ENCODE results near the gene GLRX5. TPM values are rescaled to one million over a fixed set of nuclear protein-coding genes. Genes with fewer than 3 reads are reported as not detected.
A peak's percentile ranks its signal among the peaks of the same experiment; 100 is the strongest.

Gene GLRX5
- 85.4 TPM for total RNA-seq
- long read RNA-seq, transcript GLRX5-201 (2 exons, 1,564 nt), result major isoform, 206 of 207 reads
- long read RNA-seq, partial matches to known transcripts, result 1 of 207 reads
- long read RNA-seq, other reads (novel, unspliced or antisense), result 0 of 207 reads

DNA sequence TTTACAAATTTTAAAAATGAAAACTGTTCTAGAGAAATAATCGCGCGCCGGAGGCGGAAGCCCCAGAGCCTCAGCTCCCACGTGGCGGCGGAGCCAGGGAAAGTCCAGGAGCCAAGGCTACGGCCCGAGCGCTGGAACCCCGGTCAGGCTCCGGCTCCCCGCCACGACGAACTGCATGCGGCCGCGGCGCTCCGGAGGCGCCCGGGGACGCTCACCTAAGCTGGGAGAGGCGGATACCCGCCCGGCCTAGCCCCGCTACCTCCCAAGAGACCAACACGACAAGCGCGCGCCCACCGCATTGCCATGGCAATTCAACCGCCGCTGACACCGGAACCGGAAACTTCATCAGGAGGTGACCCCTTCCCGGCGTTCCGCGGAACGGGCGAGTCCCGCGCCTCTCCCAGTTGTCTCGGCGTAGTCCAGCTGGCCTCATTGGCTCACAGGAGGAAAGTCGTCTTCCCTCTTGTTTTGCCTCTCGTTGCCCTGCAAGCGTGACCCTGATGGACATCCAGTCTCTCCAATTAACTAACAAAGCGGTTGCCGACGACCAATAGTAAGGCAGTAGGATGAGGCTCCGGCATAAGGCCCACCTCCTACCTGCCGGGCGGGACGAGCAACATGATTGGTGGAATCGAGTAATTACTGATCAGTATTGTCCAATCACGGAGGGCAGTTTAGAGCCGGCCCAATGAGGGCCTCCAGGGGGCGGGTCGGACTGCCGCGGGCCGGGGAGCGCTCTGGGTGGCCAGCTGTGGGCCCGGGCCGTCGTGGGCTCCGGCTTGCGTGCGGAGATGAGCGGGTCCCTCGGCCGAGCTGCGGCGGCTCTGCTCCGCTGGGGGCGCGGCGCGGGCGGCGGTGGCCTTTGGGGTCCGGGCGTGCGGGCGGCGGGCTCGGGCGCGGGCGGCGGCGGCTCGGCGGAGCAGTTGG is at the start of gene GLRX5:
GLRX5 (plus strand) TSS at position 752 of the 927 bp plus-strand sequence; CDS start at position 792, 40 bp downstream.
- ATAC-seq (ENCODE audit: poor library complexity) (peak; percentile 94), DNase-seq (peak; percentile 98)
- intact Hi-C loops (cut with DNase I), result no loop called here

DNA sequence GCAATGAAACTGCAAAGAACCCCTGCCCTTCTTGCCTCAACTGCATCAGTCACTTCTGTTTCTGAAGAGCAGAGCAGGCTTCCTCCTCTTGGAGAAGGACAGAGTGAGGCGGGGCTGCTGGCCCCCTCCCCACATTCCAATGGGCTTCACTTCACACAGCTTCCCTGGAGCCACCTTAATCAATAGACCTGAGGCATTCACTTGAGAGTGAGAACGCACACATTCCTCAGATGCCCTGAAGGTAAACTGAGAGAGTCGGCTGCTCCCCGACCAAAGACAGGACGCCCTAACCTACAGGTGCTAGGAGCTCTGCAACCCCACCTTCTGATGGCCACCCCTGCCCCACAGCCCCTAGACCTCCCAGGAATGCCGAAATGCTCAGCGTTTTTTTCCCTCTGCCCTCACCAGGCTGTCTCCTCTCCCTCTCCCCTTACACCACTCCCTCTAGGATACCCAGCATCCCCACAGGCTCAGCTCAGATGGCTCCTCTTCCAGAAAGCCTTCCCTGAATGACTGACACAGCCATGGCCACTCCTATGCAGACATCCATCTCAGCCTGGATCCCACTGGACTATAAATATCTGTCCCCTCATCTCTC is 49.5 kb upstream of the GLRX5 start:
- DNase-seq (no peak), ATAC-seq (ENCODE audit: poor library complexity) (no peak)
- intact Hi-C loops (cut with DNase I), result no loop called here

DNA sequence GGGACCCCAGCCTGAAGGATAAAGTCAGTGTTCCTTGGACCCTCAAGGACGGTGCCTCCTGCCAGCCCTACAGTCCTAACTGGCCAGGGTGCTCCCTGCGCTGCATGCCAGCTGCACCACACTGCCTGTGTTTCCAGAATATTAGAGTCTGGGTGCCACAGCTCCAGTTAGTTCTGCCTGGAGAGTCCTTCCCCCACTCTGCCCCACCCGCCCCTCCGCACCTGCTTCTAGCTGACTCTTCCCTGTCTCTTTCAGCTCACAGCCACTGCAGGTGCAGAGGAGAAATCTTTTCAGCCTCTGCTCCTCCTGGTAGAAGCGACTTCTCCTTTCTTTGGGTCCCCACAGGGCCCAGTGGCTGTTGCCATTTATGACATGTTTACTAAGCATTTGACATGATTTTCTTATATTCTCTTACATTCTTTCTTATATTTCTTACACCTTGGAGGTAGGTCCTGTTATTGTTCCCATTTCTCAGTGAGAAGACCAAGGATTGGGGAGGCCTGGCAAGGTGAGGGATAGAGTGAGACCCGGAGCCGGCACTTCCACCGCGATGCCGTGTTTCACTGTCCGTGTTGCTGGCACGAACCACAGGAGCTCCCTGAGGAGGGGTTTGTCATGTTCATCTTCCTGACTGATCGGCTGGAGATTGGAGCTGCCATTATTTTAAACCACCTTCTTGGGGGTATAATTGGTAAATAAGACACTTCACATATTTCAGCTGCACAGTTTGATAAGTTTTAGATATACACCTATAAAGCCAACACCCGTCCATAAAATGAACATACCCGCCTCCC is 47.8 kb upstream of the GLRX5 start:
- ATAC-seq (ENCODE audit: poor library complexity) (no peak), DNase-seq (no peak)
- intact Hi-C loops (cut with DNase I), result no loop called here

DNA sequence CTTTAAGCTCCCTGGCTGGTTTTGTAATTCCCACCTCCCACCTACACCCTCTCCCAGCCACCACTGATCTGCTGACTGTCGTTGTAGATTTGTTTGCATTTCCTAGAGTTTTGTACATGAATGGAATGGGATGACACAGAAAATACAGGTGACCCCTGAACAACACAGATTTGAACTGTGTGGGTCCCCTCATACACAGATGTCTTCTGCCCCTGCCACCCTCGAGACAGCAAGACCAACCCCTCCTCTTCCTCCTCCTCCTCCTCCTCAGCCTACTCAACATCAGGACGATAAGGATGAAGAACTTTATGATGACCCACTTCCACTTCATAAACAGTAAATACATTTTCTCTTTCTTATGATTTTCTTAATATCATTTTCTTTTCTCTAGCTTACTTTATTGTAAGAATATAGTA is 47.2 kb upstream of the GLRX5 start:
- intact Hi-C loops (cut with DNase I), result no loop called here
- DNase-seq, result no peak
- ATAC-seq (ENCODE audit: poor library complexity), result no peak

DNA sequence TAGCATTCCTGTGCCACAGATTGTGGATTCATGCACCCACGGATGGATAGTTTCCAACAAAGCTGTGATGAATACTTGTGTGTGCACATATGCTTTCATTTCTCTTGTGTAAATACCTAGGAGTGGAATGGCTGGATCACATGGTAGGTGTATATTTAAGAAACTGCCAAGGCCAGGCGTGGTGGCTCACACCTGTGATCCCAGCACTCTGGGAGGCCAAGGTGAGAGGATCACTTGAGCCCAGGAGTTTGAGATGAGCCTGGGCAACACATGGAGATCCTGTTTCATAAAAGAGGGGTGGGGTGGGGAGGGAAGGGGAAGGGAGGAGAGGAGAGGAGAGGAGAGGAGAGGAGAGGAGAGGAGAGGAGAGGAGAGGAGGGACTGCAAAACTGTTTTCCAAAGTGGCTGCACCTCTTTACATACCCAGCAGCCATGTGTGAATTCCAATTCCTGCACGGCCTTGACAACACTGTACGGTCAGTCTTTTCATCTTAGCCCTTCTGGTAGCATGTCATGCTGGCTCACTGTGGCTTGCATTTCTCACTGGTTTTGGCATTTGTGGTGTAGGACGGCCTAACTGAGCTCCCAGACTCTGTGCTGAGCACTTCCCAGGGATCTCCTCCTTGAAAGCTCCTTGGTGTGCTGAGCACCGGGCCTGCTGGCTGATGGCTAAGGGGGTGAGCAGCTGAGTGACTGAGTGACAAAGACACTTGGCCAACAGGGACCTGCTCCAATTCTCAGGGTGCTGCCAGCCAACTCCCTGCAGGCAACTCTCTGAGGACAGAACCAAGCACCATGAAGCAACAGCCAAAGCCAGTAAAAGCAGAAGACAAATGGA is 46.3 kb upstream of the GLRX5 start:
- ATAC-seq (ENCODE audit: poor library complexity) (peak; percentile 78), DNase-seq (peak; percentile 63)
- intact Hi-C loops (cut with DNase I), result no loop called here

DNA sequence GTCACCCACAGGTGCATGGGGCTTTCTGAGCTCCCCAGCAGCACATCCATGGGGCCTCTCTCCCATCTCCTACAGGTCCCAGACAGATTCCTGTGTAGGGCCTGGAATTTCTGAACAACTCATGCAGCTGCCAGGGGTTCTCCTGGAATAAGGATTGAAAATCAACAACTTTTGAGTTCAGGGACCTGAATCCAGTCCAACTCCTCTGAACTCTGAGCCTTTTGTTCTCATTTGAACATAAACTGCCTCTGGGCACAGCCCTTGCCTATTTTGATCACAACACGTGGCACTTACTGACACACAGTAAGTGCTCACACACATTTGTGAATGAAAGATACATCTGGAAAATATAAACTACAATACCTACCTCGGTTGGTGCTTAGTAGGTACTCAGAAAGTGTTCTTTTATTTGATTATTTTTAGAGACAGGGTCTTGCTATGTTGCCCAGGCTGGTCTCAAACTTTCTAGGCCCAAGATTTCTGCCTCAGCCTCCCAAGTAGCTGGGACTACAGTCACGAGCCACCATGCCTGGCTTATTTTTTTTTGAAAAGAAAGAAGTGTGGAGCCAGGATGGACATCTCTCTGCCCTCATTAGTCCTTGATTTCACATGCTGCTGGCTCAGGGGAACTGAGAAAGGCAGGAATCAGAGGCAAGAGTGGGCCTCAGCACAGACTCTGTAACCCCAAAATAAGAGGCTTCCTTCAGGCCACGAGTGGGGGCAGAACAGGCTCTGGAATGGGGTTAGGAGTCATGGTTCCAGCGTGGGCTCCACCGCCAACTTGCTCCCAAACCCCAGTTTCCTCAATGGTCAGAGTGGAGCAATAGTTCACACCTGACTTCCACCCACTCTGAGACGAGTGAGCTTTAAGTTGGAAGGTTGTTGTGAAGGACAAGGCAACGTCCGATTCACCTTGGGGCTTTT is 45.4 kb upstream of the GLRX5 start:
- no peak for DNase-seq
- intact Hi-C loops (cut with DNase I), result no loop called here
- no peak for ATAC-seq (ENCODE audit: poor library complexity)

DNA sequence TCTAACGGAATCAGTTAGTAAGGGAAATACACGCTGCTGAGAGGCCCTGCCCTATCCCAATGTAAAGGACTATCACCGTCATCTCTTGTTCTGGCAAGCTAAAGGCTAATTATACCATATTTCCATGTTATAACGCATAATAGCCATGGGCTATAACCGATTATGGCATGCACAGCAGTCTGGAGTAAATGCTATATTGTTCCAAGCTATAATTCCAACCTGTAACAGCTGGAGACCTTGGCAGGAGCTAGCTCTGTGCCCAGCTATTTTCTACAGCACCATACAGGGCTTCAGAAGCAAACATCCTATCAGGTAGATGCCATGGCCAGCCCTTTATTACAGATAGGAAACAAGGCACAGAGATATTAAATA is 44.7 kb upstream of the GLRX5 start:
- DNase-seq (no peak), ATAC-seq (ENCODE audit: poor library complexity) (no peak)
- intact Hi-C loops (cut with DNase I), result no loop called here

DNA sequence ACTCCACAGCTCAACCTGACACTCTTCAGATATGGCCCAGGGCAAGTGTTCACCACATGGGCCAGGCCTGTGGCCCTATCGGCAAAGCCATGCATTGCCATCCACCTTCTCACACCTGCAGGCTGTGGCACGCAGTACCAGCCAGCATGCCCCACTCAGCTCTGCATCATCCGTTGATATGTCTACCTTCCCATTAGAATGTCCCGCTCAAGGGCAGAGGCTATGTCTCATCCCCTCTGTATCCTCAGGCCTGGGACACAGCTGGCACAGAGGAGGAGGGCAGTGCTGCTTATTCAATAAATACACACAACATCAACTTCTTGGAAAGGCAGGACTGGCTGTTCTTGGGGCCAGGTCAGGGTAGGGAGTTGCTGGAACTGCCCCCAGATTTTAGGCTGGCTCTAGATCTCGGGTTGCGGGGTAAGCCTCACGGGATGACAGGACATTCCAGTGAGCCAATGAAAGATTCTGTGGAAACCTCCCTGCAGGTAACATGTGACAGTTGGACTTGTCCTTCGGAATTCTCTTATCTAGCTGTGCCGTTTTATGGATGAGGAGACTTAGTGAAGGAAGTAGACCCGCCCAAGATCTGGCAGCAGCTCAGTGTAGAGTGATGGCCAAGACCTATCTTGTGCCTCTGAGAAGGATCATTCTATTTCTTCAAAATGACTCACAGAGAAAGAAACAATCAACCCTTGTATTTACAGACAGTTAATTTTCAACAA is 44.0 kb upstream of the GLRX5 start:
- peak; percentile 82 for DNase-seq
- ATAC-seq (ENCODE audit: poor library complexity), result peak; percentile 59
- intact Hi-C loops (cut with DNase I), result no loop called here

DNA sequence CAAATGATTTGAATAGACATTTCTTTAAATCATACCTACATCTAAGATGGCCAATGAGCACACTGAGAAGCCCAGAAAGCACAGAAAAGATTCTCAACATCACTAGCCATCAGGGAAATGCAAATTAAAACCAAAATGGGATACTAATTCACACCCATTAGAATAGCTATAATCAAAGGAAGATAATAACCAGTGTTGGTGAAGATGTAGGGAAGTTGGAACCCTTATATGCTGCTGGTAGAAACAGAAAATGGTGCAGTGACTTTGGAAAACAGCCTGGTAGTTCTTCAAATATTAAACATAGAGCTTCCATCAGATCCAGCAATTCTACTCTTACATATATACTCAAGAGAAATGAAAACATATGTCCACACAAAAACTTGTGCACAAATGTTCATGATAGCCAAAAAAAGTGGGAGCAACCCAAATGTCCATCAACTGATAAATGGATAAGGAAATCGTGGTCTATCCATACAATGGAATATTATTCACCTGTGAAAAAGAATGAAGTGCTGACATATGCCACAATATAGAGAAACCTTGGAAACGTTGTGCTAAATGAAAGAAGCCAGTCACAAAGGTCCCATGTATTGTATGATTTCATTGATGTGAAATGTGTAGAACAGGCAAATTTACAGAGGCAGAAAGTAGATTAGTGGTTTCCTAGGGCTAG is 42.8 kb upstream of the GLRX5 start:
- intact Hi-C loops (cut with DNase I), result no loop called here
- no peak for ATAC-seq (ENCODE audit: poor library complexity)
- DNase-seq, result no peak

DNA sequence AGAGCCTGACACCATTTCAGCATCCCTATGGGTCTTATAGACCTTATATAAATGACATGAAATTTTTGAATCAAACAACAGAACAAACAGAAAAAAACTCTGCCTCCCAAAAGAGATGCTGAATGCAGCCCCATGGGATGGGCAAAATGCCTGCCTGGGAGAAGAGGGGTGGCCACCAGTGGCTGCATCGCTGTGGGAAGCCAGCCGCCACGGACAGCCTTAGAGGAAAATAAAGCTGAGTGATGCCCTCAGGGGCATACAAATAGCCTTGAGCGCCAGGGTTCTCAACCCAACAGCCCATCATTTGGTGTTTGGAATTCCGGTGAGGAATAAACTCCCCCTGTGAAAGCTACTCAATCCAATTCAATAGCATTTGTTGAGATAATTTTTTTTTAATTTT is 41.3 kb upstream of the GLRX5 start:
- ATAC-seq (ENCODE audit: poor library complexity), result no peak
- no peak for DNase-seq
- intact Hi-C loops (cut with DNase I), result no loop called here

DNA sequence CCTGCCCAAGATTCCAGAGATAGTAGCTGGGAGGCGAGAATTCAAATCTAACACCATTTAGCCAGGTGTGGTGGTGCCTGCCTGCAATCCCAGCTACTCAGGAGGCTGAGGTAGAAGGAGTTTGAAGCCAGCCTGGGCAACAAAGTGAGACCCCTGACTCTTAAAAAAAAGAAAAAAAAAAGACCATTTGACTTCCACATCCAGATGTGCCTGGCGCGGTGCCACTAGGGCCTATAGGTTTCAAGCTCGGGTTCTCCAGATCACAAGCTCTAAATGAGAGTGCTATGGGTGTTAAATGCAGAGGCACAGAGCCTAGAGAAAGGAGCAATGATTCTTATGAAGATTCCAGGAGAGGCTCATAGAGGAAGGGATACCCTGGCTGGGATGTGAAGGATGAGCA is 40.9 kb upstream of the GLRX5 start:
- DNase-seq (no peak), ATAC-seq (ENCODE audit: poor library complexity) (no peak)
- intact Hi-C loops (cut with DNase I), result no loop called here

DNA sequence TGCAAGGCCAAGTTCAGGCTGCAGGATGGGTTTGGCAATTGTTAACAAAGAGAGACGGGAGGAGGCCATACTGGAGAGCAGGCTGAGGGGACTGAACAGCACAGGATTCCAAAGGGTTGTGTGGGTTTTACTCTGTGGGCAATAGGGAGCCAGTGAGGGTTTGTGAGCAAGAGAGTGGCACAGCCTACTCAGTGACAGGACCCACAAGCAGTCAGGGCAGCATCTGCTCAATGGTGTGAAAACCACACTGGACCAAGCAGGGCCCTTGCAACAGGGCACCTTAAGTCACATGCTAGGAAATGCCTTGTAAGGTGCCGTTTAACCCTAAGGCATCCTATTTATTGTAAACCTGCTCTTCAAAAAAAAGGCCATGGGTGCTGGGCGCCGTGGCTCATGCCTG is 40.4 kb upstream of the GLRX5 start:
- no peak for DNase-seq
- ATAC-seq (ENCODE audit: poor library complexity), result no peak
- intact Hi-C loops (cut with DNase I), result no loop called here

DNA sequence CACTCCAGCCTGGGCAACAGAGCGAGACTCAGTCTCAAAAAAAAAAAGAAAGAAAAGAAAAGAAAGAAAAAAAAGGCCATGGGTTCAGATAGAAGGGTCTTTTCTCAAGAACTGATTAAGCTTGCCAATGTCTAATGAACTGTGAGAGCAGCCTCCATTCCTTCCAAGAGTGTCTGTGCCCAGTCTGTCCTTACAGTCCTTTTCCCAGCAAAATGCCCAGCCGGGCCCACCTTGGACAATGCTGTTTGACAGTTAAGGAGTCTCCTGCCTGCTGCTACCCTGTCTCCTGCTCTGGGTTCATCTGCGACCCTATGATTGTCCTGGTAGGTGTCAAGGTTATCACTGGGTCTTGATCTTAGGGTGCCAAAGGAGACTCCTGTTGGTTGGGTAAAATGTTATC is 39.8 kb upstream of the GLRX5 start:
- ATAC-seq (ENCODE audit: poor library complexity), result no peak
- DNase-seq, result no peak
- intact Hi-C loops (cut with DNase I), result no loop called here

DNA sequence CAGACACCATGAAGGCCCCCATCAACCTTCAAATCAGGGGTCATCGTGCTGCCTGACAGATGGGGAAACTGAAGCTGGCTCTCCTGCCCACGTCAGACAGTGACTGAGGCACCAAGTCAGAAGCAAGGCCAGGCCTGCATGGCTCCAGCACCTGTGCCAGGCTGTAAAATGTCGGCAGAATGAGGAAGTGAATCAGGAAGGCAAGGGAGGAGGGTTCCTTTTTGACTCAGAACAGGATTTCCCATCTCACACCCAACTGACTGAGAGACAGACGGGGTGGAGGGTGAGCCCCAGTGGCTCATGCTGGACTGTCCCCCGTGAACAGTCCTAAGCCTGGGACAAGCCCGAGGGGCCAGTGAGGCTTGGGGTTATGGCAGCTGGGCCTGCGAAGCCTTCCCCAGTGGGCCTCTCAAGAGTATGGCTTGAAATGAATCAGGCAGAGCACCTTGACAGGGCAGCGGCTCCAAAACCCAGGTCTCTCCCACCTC is 39.3 kb upstream of the GLRX5 start:
- DNase-seq, result no peak
- intact Hi-C loops (cut with DNase I), result no loop called here
- peak; percentile 7 for ATAC-seq (ENCODE audit: poor library complexity)

DNA sequence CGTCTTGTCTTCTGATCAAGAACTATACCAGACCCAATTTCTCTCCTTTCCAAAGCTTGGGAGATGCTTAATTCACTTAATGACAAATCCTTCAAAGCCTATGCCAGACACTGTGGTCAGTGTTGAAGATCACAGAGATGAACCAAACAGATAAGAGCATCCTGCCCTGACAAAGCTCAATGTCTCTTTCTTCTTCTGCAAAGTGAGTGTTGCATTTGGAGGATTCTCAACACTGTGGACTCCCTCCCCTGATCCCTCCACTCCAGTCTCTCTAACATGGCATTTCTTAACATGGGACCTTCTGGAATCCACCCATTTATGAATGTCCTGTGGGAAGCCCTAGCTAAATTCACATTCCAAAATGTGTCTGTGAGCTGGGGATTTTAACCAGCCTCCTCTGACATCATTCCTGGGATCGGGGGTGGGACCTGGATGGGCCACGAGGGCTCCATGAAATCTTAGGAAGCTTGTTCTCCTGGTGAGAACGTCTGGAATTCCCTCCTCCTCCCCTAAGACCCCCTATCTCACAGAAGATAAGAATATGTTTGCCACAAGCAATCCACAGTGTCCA is 38.7 kb upstream of the GLRX5 start:
- intact Hi-C loops (cut with DNase I), result no loop called here
- DNase-seq (no peak), ATAC-seq (ENCODE audit: poor library complexity) (no peak)
